ENCODE results near the gene FOXQ1.

The FOXQ1 gene

DNA sequence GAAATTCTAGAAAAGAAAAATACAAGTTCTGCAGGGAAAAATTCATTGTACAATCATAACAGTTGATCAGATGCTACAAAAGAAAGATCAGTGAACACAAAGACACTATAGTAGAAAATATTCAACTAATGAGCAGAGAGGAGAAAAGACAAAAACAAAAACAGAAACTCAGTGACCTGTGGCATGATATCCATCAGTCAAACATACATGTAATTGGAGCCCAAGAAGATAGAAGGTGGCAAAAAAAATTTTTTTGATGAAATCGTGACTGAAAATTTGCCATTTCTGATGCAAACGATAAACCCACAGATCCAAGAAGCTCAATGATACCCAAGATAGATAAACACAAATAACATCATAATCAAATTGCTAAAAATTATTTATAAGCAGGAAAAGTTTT, 13.1 kb upstream of the FOXQ1 start:
- no peak for DNase-seq
- TF ChIP-seq CTCF (IDR thresholded peaks at IDR 0.05; ENCODE audit: borderline replicate concordance, extremely low read depth, low read length, poor library complexity, severe bottlenecking), result no peak
- no peak for TF ChIP-seq EZH2 (IDR thresholded peaks at IDR 0.05; ENCODE audit: borderline replicate concordance, low read depth, low read length, severe bottlenecking)
- Histone ChIP-seq H3K27ac (ENCODE audit: low read length) (no peak overlapping the region), H4K20me1 (ENCODE audit: insufficient read depth, low read length) (no peaks in the 10 kb centered on the region), H2AFZ (ENCODE audit: low read depth, low read length) (no peak overlapping the region), H3K9ac (ENCODE audit: low read depth, low read length) (no peak overlapping the region), H3K9me3 (ENCODE audit: insufficient read depth, low read length, severe bottlenecking) (no peaks in the 10 kb centered on the region), H3K4me2 (ENCODE audit: insufficient read depth, low read length) (no peak overlapping the region), H3K79me2 (ENCODE audit: insufficient read depth, low read length) (no peaks in the 10 kb centered on the region), H3K27me3 (ENCODE audit: insufficient read depth, low read length, poor library complexity) (no peaks in the 10 kb centered on the region), H3K36me3 (ENCODE audit: insufficient read depth, low read length) (no peaks in the 10 kb centered on the region), H3K4me1 (ENCODE audit: insufficient read depth, low read length) (no peaks in the 10 kb centered on the region), H3K4me3 (ENCODE audit: low read depth in 1 of 2, low read length in 2 of 2) (no peak overlapping the region)
- ATAC-seq (ENCODE audit: insufficient read depth, low read depth), result no peak

- Histone ChIP-seq H3K9ac (ENCODE audit: low read depth, low read length) (no peak overlapping the region), H2AFZ (ENCODE audit: low read depth, low read length) (no peak overlapping the region), H3K27ac (ENCODE audit: low read length) (no peak overlapping the region), H3K9me3 (ENCODE audit: insufficient read depth, low read length, severe bottlenecking) (no peaks in the 10 kb centered on the region), H3K27me3 (ENCODE audit: insufficient read depth, low read length, poor library complexity) (no peaks in the 10 kb centered on the region), H3K36me3 (ENCODE audit: insufficient read depth, low read length) (no peaks in the 10 kb centered on the region), H4K20me1 (ENCODE audit: insufficient read depth, low read length) (no peaks in the 10 kb centered on the region), H3K4me2 (ENCODE audit: insufficient read depth, low read length) (no peak overlapping the region), H3K4me3 (ENCODE audit: low read depth in 1 of 2, low read length in 2 of 2) (no peak overlapping the region), H3K79me2 (ENCODE audit: insufficient read depth, low read length) (no peaks in the 10 kb centered on the region), H3K4me1 (ENCODE audit: insufficient read depth, low read length) (no peaks in the 10 kb centered on the region)
- TF ChIP-seq EZH2 (IDR thresholded peaks at IDR 0.05; ENCODE audit: borderline replicate concordance, low read depth, low read length, severe bottlenecking) (no peak), CTCF (IDR thresholded peaks at IDR 0.05; ENCODE audit: borderline replicate concordance, extremely low read depth, low read length, poor library complexity, severe bottlenecking) (no peak)
- DNase-seq (no peak), ATAC-seq (ENCODE audit: insufficient read depth, low read depth) (no peak)
These were observed 5.8 kb upstream of the FOXQ1 start for GRCh38 chr6:1306133-1306532.

GRCh38 chr6:1309366-1309765, 2.5 kb upstream of the FOXQ1 start:
- no peak for DNase-seq
- TF ChIP-seq EZH2 (IDR thresholded peaks at IDR 0.05; ENCODE audit: borderline replicate concordance, low read depth, low read length, severe bottlenecking), result no peak
- no peak for TF ChIP-seq CTCF (IDR thresholded peaks at IDR 0.05; ENCODE audit: borderline replicate concordance, extremely low read depth, low read length, poor library complexity, severe bottlenecking)
- no peak overlapping the region for H3K27ac ChIP-seq (ENCODE audit: low read length)
- H3K4me3 ChIP-seq (ENCODE audit: low read depth in 1 of 2, low read length in 2 of 2), result no peak overlapping the region
- H3K4me1 ChIP-seq (ENCODE audit: insufficient read depth, low read length), result no peaks in the 10 kb centered on the region
- H3K27me3 ChIP-seq (ENCODE audit: insufficient read depth, low read length, poor library complexity), result no peaks in the 10 kb centered on the region
- H3K9ac ChIP-seq (ENCODE audit: low read depth, low read length), result no peak overlapping the region
- no peak overlapping the region for H3K4me2 ChIP-seq (ENCODE audit: insufficient read depth, low read length)
- no peaks in the 10 kb centered on the region for H3K9me3 ChIP-seq (ENCODE audit: insufficient read depth, low read length, severe bottlenecking)
- H3K79me2 ChIP-seq (ENCODE audit: insufficient read depth, low read length), result no peaks in the 10 kb centered on the region
- H3K36me3 ChIP-seq (ENCODE audit: insufficient read depth, low read length), result no peaks in the 10 kb centered on the region
- ATAC-seq (ENCODE audit: insufficient read depth, low read depth), result no peak
- H2AFZ ChIP-seq (ENCODE audit: low read depth, low read length), result no peak overlapping the region
- H4K20me1 ChIP-seq (ENCODE audit: insufficient read depth, low read length), result no peaks in the 10 kb centered on the region

Data from DND-41 (cell line).